HCT116 (cell line): ENCODE measurements around the gene CHRNG.

Experiments
- EZH2 ChIP-seq: fragments of 200-600 bp; sonication (generic); IDR thresholded peaks from 2 replicates; pipeline ENCODE4 v1.6.1; 2017; ENCODE audit warnings: antibody characterized with exemption, mixed run types
- POLR2A ChIP-seq: IDR thresholded peaks from 2 replicates; pipeline ENCODE4 v1.7.0; 2011; ENCODE audit warnings: borderline replicate concordance; ENCODE audit not compliant: insufficient read depth, insufficient read length; ENCODE audit errors: extremely low read depth
- RAD21 ChIP-seq: IDR thresholded peaks from 2 replicates; pipeline ENCODE4 v1.6.1; 2012; ENCODE audit warnings: low read depth, mild to moderate bottlenecking
- SIN3A ChIP-seq: IDR thresholded peaks from 2 replicates; pipeline ENCODE4 v1.6.1; 2012; ENCODE audit warnings: low read depth
- TF ChIP-seq, protein P1 (sequence below): IDR thresholded peaks from 2 replicates; pipeline ENCODE4 v1.6.1; 2011; ENCODE audit warnings: mild to moderate bottlenecking, low read length, moderate library complexity; ENCODE audit not compliant: insufficient replicate concordance; ENCODE audit errors: extremely low read depth
- TF ChIP-seq, protein P2 (sequence below), 3 experiments: fragments of 200-600 bp in 1 of 3; sonication (generic) in 1 of 3; IDR thresholded peaks in 2 of 3; conservative IDR thresholded peaks in 1 of 3; 2 replicates each; pipeline ENCODE4 v1.5.1; 2012 to 2017; ENCODE audit warnings: low read depth in 2 of 3, low read length in 2 of 3, antibody characterized with exemption in 1 of 3, borderline replicate concordance in 1 of 3, control low read depth in 1 of 3, mild to moderate bottlenecking in 1 of 3, mixed read lengths in 1 of 3, mixed run types in 1 of 3, moderate library complexity in 1 of 3; ENCODE audit not compliant: insufficient read depth in 1 of 3

DNA sequence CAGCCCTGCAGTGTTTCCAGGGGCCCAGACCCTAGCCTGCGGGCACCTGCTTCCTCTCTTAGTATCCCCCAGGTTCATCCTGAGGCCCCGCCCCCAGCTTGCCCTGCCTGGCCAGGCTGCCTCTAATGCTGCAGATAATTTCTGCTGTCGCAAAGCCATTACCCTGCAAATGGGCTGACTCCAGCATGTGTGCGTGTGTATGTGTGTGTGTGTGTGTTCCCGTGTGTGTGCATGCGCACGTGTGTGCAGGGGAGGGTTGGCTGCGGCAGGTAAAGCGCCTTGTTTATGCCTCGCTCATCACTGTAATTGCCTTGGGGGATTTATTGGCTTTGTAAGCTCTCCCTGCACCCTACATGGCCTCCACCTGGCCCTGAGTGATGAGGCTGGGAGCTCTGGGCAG is 26.9 kb upstream of the CHRNG start:
- TF ChIP-seq POLR2A (no peak), EZH2 (no peak), SIN3A (no peak), RAD21 (no peak)
- TF ChIP-seq, protein P1, sequence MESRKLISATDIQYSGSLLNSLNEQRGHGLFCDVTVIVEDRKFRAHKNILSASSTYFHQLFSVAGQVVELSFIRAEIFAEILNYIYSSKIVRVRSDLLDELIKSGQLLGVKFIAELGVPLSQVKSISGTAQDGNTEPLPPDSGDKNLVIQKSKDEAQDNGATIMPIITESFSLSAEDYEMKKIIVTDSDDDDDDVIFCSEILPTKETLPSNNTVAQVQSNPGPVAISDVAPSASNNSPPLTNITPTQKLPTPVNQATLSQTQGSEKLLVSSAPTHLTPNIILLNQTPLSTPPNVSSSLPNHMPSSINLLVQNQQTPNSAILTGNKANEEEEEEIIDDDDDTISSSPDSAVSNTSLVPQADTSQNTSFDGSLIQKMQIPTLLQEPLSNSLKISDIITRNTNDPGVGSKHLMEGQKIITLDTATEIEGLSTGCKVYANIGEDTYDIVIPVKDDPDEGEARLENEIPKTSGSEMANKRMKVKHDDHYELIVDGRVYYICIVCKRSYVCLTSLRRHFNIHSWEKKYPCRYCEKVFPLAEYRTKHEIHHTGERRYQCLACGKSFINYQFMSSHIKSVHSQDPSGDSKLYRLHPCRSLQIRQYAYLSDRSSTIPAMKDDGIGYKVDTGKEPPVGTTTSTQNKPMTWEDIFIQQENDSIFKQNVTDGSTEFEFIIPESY, result no peak
- TF ChIP-seq, protein P2, sequence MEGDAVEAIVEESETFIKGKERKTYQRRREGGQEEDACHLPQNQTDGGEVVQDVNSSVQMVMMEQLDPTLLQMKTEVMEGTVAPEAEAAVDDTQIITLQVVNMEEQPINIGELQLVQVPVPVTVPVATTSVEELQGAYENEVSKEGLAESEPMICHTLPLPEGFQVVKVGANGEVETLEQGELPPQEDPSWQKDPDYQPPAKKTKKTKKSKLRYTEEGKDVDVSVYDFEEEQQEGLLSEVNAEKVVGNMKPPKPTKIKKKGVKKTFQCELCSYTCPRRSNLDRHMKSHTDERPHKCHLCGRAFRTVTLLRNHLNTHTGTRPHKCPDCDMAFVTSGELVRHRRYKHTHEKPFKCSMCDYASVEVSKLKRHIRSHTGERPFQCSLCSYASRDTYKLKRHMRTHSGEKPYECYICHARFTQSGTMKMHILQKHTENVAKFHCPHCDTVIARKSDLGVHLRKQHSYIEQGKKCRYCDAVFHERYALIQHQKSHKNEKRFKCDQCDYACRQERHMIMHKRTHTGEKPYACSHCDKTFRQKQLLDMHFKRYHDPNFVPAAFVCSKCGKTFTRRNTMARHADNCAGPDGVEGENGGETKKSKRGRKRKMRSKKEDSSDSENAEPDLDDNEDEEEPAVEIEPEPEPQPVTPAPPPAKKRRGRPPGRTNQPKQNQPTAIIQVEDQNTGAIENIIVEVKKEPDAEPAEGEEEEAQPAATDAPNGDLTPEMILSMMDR (IDR thresholded peaks at IDR 0.05 in 2 of 3, conservative IDR thresholded peaks at IDR 0.05 in 1 of 3; ENCODE audit: borderline replicate concordance in 1 of 3, insufficient read depth in 1 of 3, low read depth in 2 of 3, low read length in 2 of 3), result no peak
